Panc1 (cell line): Measurements from ENCODE around the gene HMCN2. TPM values are rescaled to one million over a fixed set of nuclear protein-coding genes. Genes with fewer than 3 reads are reported as not detected.

ENCODE experiments used
- ATAC-seq: fragments of 200-7000 bp; cut with Tn5 transposase; 2 replicates; pipeline ENCODE4 v1.9.1; 2020; ENCODE audit warnings: mild to moderate bottlenecking, moderate library complexity
- BruUV-seq: library from RNA; stranded (reverse); fragments of 400-500 nt; replicated peaks from 2 replicates; lab custom pipeline; 2021; lab: Mats Ljungman, UMichigan
- CTCF ChIA-PET: fragments of 300-600 bp; sonication (Branson Sonifier 250); formaldehyde crosslinking; loops from one replicate; lab custom pipeline; 2022; ENCODE audit warnings: antibody characterized with exemption; lab: Charles Lee
- POLR2A ChIA-PET: fragments of 300-600 bp; sonication (Branson Sonifier 250); formaldehyde crosslinking; loops from one replicate; lab custom pipeline; 2022; ENCODE audit warnings: antibody characterized with exemption; lab: Charles Lee
- DNase-seq: peaks from one replicate; pipeline ENCODE4 v3.0.0-alpha.2; 2010; ENCODE audit warnings: low read depth, low spot score
- H3K27ac ChIP-seq: 2 replicates; pipeline ENCODE4 v1.5.1; 2011; ENCODE audit warnings: mild to moderate bottlenecking, low read length, inconsistent platforms
- H3K27me3 ChIP-seq: fragments of 200-500 bp; sonication (Bioruptor generic); 2 replicates; pipeline ENCODE4 v1.6.0; 2014; ENCODE audit warnings: low read length, inconsistent platforms; ENCODE audit not compliant: control insufficient read depth, insufficient read depth
- H3K36me3 ChIP-seq: fragments of 200-500 bp; sonication (Bioruptor generic); 2 replicates; pipeline ENCODE4 v1.5.1; 2014; ENCODE audit warnings: inconsistent platforms, mild to moderate bottlenecking, low read length, moderate library complexity; ENCODE audit not compliant: control insufficient read depth, insufficient read depth
- H3K4me1 ChIP-seq: 2 replicates; pipeline ENCODE4 v1.5.1; 2011; ENCODE audit warnings: inconsistent platforms, mild to moderate bottlenecking, low read length, moderate library complexity; ENCODE audit not compliant: control insufficient read depth, insufficient read depth
- H3K4me3 ChIP-seq, 2 experiments: 2 replicates each; pipeline ENCODE4 v1.5.1; 2011 to 2012; ENCODE audit warnings: low read depth in 2 of 2, low read length in 2 of 2, mild to moderate bottlenecking in 2 of 2, inconsistent platforms in 1 of 2, moderate library complexity in 1 of 2
- H3K9me3 ChIP-seq: fragments of 200-500 bp; sonication (Bioruptor generic); 2 replicates; pipeline ENCODE4 v1.5.1; 2014; ENCODE audit warnings: low read depth, mild to moderate bottlenecking, inconsistent platforms, low read length, moderate library complexity; ENCODE audit not compliant: control insufficient read depth, insufficient read depth
- POLR2AphosphoS5 ChIP-seq: IDR thresholded peaks from 2 replicates; pipeline ENCODE4 v1.6.1; 2012; ENCODE audit warnings: mild to moderate bottlenecking, low read depth, low read length, moderate library complexity
- SIN3A ChIP-seq: IDR thresholded peaks from 2 replicates; pipeline ENCODE4 v1.6.1; 2012; ENCODE audit warnings: low read depth, mild to moderate bottlenecking, low read length, moderate library complexity, borderline replicate concordance; ENCODE audit not compliant: insufficient read depth
- TCF7L2 ChIP-seq: IDR thresholded peaks from 2 replicates; pipeline ENCODE4 v1.6.1; 2011; ENCODE audit warnings: mild to moderate bottlenecking, low read depth, low read length, inconsistent platforms
- in situ Hi-C: cut with HindIII; loops from 2 replicates; pipeline ENCODE4 v1.10.0; 2016; ENCODE audit warnings: low sequenced_read_pairs, low pct_unique_long_range_greater_than_20kb
- intact Hi-C: fragments of 100-400 bp; cut with micrococcal nuclease; formaldehyde crosslinking; loops from one replicate; pipeline ENCODE4 v1.10.0; 2022; ENCODE audit not compliant: unreplicated experiment
- total RNA-seq: library from RNA; stranded (reverse); gene quantifications from one replicate; pipeline ENCODE4 v1.2.1, GENCODE V29; 2021; ENCODE audit not compliant: unreplicated experiment
- TF ChIP-seq, protein P1 (sequence below), 2 experiments: IDR thresholded peaks; 2 replicates each; pipeline ENCODE4 v1.6.1; 2011 to 2012; ENCODE audit warnings: low read depth in 2 of 2, control low read depth in 1 of 2, low read length in 1 of 2, mild to moderate bottlenecking in 1 of 2, moderate library complexity in 1 of 2; ENCODE audit not compliant: insufficient read depth in 1 of 2
- TF ChIP-seq, protein P2 (sequence below): fragments of 450-650 bp; IDR thresholded peaks from 2 replicates; pipeline ENCODE4 v1.5.1; 2017; ENCODE audit warnings: mild to moderate bottlenecking

Gene HMCN2
- total RNA-seq, 1 experiment from 2014 or later, result 0.05 TPM

DNA sequence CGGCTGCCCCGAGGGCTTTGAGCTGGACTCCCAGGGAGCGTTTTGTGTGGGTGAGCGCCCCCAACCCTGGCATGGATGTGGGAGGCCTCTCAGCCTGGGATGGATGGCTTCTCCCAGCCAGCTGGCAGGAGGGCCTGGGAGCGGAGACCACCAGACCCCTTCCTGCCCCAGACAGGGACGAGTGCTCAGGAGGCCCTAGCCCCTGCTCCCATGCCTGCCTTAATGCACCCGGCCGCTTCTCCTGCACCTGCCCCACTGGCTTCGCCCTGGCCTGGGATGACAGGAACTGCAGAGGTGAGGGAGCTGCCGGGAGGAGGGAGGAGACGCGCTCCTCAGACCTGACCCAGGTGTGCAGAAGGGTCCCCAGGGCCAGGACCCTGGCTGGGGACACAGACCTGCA is 161.8 kb downstream of the HMCN2 start:
- intact Hi-C loops, result no loop called here
- POLR2A ChIA-PET, result no interaction called here
- in situ Hi-C loops, result no loop called here

DNA sequence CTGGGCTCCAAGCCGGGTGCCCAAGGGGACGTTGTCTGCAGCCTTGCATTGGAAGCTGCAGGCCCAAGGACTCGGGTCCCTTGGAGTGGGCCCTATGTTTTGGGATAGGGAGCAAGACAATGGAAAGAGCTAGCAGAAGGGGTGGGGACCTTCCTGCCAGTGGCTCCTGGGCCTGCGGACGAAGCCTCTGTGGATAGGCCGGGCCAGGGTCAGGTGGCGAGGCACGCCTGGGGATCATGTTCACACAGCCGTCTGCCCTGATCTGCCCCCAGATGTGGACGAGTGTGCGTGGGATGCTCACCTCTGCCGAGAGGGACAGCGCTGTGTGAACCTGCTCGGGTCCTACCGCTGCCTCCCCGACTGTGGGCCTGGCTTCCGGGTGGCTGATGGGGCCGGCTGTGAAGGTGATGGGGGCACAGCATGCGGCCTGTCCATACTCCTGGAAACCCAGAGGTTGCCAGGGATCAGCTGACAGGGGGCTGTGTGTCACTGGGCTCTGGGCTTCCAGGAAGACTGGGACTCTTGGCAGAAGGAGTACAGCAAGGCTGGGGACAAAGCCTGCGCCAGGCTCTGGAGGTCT is 162.6 kb downstream of the HMCN2 start:
- ATAC-seq (no peak), DNase-seq (no peak)
- ChIA-PET POLR2A (no interaction called here), CTCF (no interaction called here)
- BruUV-seq, result no TSS peak
- no peaks in the 10 kb centered on the region for H3K36me3 ChIP-seq
- no peak overlapping the region for H3K27ac ChIP-seq
- in situ Hi-C loops (no loop called here), intact Hi-C loops (no loop called here)
- TF ChIP-seq, protein P1, sequence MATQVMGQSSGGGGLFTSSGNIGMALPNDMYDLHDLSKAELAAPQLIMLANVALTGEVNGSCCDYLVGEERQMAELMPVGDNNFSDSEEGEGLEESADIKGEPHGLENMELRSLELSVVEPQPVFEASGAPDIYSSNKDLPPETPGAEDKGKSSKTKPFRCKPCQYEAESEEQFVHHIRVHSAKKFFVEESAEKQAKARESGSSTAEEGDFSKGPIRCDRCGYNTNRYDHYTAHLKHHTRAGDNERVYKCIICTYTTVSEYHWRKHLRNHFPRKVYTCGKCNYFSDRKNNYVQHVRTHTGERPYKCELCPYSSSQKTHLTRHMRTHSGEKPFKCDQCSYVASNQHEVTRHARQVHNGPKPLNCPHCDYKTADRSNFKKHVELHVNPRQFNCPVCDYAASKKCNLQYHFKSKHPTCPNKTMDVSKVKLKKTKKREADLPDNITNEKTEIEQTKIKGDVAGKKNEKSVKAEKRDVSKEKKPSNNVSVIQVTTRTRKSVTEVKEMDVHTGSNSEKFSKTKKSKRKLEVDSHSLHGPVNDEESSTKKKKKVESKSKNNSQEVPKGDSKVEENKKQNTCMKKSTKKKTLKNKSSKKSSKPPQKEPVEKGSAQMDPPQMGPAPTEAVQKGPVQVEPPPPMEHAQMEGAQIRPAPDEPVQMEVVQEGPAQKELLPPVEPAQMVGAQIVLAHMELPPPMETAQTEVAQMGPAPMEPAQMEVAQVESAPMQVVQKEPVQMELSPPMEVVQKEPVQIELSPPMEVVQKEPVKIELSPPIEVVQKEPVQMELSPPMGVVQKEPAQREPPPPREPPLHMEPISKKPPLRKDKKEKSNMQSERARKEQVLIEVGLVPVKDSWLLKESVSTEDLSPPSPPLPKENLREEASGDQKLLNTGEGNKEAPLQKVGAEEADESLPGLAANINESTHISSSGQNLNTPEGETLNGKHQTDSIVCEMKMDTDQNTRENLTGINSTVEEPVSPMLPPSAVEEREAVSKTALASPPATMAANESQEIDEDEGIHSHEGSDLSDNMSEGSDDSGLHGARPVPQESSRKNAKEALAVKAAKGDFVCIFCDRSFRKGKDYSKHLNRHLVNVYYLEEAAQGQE (IDR thresholded peaks at IDR 0.05; ENCODE audit: insufficient read depth in 1 of 2, low read depth in 2 of 2, low read length in 1 of 2), result no peak
- TF ChIP-seq, protein P2, sequence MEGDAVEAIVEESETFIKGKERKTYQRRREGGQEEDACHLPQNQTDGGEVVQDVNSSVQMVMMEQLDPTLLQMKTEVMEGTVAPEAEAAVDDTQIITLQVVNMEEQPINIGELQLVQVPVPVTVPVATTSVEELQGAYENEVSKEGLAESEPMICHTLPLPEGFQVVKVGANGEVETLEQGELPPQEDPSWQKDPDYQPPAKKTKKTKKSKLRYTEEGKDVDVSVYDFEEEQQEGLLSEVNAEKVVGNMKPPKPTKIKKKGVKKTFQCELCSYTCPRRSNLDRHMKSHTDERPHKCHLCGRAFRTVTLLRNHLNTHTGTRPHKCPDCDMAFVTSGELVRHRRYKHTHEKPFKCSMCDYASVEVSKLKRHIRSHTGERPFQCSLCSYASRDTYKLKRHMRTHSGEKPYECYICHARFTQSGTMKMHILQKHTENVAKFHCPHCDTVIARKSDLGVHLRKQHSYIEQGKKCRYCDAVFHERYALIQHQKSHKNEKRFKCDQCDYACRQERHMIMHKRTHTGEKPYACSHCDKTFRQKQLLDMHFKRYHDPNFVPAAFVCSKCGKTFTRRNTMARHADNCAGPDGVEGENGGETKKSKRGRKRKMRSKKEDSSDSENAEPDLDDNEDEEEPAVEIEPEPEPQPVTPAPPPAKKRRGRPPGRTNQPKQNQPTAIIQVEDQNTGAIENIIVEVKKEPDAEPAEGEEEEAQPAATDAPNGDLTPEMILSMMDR, result no peak
- TF ChIP-seq POLR2AphosphoS5, result no peak
- TF ChIP-seq TCF7L2, result no peak
- TF ChIP-seq SIN3A, result no peak
- H3K9me3 ChIP-seq, result no peaks in the 10 kb centered on the region
- H3K4me3 ChIP-seq, result no peak overlapping the region
- no peaks in the 10 kb centered on the region for H3K27me3 ChIP-seq
- no peaks in the 10 kb centered on the region for H3K4me1 ChIP-seq

More for the DNA sequence above, 161.8 kb downstream of the HMCN2 start:
- no peaks in the 10 kb centered on the region for H3K27me3 ChIP-seq
- TF ChIP-seq, protein P2, result no peak
- no peak for TF ChIP-seq POLR2AphosphoS5
- TF ChIP-seq SIN3A, result no peak
- no peak for TF ChIP-seq TCF7L2
- TF ChIP-seq, protein P1 (IDR thresholded peaks at IDR 0.05; ENCODE audit: insufficient read depth in 1 of 2, low read depth in 2 of 2, low read length in 1 of 2), result no peak
- H3K4me1 ChIP-seq, result no peaks in the 10 kb centered on the region
- H3K4me3 ChIP-seq, result no peak overlapping the region
- no peaks in the 10 kb centered on the region for H3K36me3 ChIP-seq
- BruUV-seq, result no TSS peak
- H3K27ac ChIP-seq, result no peak overlapping the region
- no peaks in the 10 kb centered on the region for H3K9me3 ChIP-seq
- no peak for DNase-seq
- CTCF ChIA-PET, result no interaction called here
- no peak for ATAC-seq
